ENCODE measurements around the gene NEK7. TPM values are rescaled to one million over a fixed set of nuclear protein-coding genes. Genes with fewer than 3 reads are reported as not detected.
A peak's percentile ranks its signal among the peaks of the same experiment; 100 is the strongest.

The NEK7 gene
- total and polyA plus RNA-seq, 9 of the 15 experiments (the other 6 are each of a cell fraction or from before 2014, with no cell fraction given) = 8.5 to 37.3 (median 27.7) TPM

DNA sequence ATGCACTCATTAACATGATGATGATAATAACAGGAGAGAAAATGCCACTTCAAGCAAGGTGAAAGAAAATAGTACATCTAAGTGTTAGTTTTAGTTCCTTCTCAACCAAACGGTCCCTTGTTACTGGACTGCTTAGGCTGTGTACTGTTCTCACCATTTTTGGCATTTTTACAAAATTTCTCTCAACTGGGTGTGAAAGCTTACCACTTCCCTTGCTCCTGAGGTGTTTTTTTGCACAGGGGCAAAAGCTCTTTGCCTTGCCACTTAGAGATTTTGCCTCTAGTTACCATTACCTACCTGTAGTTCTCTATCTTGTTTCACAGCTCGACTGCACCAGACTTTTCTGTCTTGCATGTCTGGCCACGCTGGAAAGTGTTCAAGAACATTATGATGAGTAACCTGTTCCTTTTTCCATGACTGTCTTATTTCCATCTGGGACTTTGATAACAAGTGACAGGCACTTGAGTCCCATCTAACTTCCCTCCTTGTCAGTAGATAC, 10.7 kb downstream of the NEK7 start (continued):
- TF ChIP-seq MAZ (CRISPR knock-in tag; conservative IDR thresholded peaks at IDR 0.05 in 1 of 2, IDR thresholded peaks at IDR 0.05 in 1 of 2) = 0 out of 4 replicates have a peak, but pooled peaks of 1 of the 2 experiments have one; percentile 41
- TF ChIP-seq VEZF1 (CRISPR knock-in tag; IDR thresholded peaks at IDR 0.05) = 0 out of 2 replicates have a peak, but pooled peaks have one; percentile 7
- no peak for TF ChIP-seq ZNF444 (CRISPR knock-in tag; IDR thresholded peaks at IDR 0.05)
- peak; percentile 49 for TF ChIP-seq TCF3 (CRISPR knock-in tag; IDR thresholded peaks at IDR 0.05)
- TF ChIP-seq EGR1 (conservative IDR thresholded peaks at IDR 0.05) = no peak
- peak; percentile 88 for TF ChIP-seq MECOM (CRISPR knock-in tag; IDR thresholded peaks at IDR 0.05)
- peak; percentile 97 for TF ChIP-seq NFATC3 (IDR thresholded peaks at IDR 0.05)
- peak; percentile 53; the same call in 1 of the 2 replicates for TF ChIP-seq SMARCC2 (IDR thresholded peaks at IDR 0.05; ENCODE audit: low read depth)
- no peak for TF ChIP-seq ZNF274 (IDR thresholded peaks at IDR 0.05; ENCODE audit: borderline replicate concordance, low read depth, low read length)
- no peak for TF ChIP-seq RERE (CRISPR knock-in tag; IDR thresholded peaks at IDR 0.05; ENCODE audit: borderline replicate concordance)
- no peak for TF ChIP-seq THRA (IDR thresholded peaks at IDR 0.05)
- TF ChIP-seq ZEB2 (IDR thresholded peaks at IDR 0.05) = 0 out of 2 replicates have a peak, but pooled peaks have one; percentile 22
- no peak for TF ChIP-seq HDGF (IDR thresholded peaks at IDR 0.05)
- no peak for TF ChIP-seq SMAD1 (IDR thresholded peaks at IDR 0.05; ENCODE audit: low read depth, low read length, partially characterized antibody)
- TF ChIP-seq ZNF76 (CRISPR knock-in tag; IDR thresholded peaks at IDR 0.05; ENCODE audit: borderline replicate concordance) = no peak
- TF ChIP-seq JUN (IDR thresholded peaks at IDR 0.05; ENCODE audit: borderline replicate concordance, low read depth, low read length) = peak; percentile 51; the same call in 1 of the 2 replicates
- TF ChIP-seq JUN (CRISPR knock-in tag; IDR thresholded peaks at IDR 0.05; ENCODE audit: borderline replicate concordance) = no peak
- TF ChIP-seq CBFA2T2 (conservative IDR thresholded peaks at IDR 0.05) = peak; percentile 44
- peak; percentile 47 to 59; a peak in 1 of 4 replicates for TF ChIP-seq FOXK2 (conservative IDR thresholded peaks at IDR 0.05 in 1 of 2, IDR thresholded peaks at IDR 0.05 in 1 of 2; ENCODE audit: low read depth in 2 of 2)
- TF ChIP-seq SMARCA4 (IDR thresholded peaks at IDR 0.05) = peak; percentile 68; the same call in 1 of the 2 replicates
- no peak for TF ChIP-seq ATF1 (CRISPR knock-in tag; IDR thresholded peaks at IDR 0.05)
- TF ChIP-seq ATF1 (tag; IDR thresholded peaks at IDR 0.05) = peak; percentile 44
